Femur (tissue), 1 donor: Measurements from ENCODE around the gene NXN.
"Not testable (repeated sequence)": the region's sequence is repeated elsewhere in the genome, so short reads cannot be mapped to it uniquely, and the experiment has no call there.

Source experiments
- DNase-seq: peaks from one replicate; pipeline ENCODE4 v3.0.0-alpha.2; 2017

NXN gene

DNA sequence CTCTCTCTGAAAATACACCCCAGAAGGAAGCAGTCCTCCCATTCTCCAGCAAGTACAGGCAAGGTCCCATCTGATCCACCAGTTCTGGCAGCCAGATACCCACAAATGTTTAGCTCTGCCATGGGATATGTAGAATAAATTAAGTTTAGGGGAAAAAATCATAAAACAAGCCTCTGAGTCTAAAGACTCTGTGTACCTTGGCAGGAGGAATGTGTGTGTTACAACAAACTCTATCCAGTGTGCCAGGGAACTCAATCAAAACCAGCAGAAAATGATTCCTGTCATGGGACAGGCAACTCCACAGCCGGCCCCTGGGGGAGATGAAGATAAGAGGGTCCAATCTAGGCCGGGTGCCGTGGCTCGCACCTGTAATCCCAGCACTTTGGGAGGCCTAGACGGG, 124.0 kb downstream of the NXN start:
- peak; percentile 48 for DNase-seq

DNA sequence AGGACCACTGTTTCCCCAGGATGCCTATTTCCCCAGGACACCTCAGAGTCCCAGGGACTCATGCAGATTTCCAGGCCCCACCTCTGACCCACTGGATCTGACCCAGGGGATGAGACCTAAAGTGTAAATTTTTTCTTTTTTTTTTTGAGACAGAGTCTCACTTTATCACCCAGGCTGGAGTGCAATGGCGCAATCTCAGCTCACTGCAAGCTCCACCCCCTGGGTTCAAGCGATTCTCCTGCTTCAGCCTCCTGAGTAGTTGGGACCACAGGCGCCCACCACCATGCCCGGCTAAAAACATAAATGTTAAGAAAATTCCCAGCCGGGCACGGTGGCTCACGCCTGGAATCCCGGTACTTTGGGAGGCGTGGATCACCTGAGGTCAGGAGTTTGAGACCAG, 126.7 kb downstream of the NXN start:
- DNase-seq, result not testable (repeated sequence)

DNA sequence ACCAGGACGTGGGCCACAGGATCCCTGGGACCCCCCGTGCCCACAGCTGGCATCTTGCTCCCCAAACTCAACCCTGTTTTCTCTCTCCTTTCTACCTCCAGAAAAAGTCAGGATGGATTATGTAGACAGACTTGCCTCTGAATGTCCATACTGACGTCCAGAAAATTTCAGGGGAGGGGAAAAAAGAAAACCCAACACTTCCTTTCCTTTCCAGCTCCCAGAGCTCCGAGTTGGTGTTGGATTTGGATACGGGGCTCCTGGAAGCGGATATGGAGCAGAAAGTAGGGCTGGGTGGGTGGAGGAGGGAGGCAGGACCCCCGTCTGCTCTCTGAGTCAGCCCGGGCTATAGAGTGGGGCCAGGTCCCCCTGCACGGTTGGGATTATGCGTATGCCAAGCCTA, 127.2 kb downstream of the NXN start:
- no peak for DNase-seq

DNA sequence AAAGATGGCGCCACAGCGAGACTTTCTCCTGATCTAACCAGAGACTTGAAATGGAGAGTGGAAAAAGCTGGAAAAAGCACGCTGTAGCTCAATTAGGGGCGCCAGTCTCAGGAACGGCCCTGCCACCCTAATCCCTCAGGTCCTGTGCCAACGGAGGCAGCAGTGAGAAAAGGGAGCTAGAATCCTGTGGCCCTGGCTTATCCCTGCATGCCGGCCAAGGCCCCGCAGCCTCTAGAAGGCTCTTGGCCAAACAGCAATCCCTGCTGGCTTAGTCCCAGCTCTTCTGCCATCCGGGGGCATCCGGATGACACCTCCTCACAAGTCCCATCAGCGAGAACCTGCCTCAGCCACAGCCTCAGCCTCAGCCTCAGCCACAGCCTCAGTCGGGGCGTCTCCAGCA, 127.7 kb downstream of the NXN start:
- peak; percentile 62 for DNase-seq

DNA sequence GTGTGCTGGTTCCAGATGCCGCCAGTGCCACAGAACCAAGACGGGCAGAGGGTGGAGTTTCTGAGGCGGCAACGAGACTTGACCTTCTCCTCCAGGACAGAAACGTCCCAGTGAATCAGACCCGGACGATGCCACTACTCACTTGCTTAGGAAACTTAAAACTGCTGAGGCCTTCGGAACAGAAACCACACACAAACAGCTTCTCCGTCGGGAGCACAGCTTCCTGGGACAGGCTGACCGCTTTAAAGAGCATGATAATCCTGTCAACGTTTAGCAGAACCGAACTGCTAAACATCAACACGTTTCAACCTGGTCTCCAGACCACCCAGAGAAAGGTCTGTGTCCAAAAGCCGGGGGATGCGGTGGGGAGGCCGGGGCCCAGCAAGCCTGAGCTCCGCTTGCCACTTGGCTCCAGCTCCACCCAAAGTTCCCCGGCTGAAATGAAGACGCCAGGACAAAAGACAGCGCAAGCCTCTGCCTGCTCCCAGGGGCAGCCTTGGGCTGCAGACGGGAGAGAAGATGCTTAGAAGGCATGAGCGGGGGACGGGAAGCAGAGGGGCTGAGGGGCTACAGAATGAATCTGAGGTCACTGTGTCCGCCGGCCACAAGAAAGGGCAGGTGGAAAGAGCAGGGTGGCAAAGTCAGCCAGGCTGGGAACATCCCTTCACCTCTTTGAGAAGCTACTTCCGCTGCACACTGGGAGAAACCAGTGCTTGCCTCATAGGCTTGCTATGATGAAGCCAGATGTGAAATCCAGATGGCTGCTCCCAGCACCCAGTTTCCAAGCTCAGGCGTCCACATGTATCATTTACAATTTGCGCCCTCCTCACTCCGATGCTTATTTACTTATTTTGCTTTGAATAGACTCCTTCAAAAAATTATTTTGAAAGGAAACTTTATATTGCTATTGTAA, 128.5 kb downstream of the NXN start:
- DNase-seq, result peak; percentile 61

DNA sequence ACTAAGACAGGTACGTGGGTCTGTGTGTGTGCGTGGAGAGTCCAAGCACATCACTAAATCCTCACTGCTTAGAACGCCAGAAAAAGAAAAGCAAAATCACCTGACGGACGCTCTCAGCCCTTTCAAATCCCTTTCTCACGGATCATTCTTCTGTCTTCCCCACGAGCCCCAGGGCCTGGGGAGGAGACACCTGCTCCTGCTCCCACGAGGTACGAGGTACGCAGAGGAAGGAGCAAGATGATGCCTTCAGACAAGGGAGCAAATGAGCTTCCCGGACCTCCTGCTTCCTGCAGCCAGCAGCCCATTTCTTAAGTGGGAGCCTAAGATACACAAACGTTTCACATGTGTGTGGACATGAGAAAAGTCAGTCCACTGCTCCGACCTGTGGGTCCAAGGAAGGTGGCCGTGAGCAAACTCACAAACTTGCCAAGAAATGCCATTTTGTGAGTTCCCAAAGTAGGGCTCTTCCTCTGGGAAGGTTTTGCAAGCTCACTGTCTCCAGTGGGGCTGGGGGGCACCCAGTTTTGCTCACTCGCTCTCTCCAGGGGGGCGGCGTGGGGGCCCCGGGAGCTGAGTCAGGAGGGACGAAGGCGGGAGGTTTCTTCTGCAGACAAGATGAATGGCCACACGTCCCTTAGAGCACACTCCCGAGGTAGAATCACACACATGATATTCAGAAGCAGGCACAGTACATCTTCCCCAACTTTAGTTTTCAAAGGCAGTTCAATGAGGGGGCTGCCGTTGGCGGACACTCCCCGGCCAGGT, 129.3 kb downstream of the NXN start:
- no peak for DNase-seq

DNA sequence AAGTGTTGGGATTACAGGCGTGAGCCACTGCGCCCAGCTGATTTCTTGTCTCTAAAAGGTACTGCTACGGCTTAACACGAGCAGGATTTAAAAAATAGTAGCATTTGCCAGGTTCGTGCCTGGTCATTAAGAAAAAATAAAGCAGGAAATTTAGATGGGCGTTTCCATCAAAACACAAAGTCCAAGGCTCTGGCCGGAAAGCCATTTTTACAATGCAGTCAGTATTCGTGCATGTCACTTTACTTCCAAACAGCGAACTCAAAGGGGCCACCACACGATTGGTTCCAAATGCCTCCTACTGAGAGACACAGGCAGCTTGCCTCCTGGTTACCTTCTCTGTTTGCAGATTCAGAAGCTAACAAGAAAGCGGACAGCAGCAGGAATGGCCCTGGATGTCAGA, 131.2 kb downstream of the NXN start:
- no peak for DNase-seq

DNA sequence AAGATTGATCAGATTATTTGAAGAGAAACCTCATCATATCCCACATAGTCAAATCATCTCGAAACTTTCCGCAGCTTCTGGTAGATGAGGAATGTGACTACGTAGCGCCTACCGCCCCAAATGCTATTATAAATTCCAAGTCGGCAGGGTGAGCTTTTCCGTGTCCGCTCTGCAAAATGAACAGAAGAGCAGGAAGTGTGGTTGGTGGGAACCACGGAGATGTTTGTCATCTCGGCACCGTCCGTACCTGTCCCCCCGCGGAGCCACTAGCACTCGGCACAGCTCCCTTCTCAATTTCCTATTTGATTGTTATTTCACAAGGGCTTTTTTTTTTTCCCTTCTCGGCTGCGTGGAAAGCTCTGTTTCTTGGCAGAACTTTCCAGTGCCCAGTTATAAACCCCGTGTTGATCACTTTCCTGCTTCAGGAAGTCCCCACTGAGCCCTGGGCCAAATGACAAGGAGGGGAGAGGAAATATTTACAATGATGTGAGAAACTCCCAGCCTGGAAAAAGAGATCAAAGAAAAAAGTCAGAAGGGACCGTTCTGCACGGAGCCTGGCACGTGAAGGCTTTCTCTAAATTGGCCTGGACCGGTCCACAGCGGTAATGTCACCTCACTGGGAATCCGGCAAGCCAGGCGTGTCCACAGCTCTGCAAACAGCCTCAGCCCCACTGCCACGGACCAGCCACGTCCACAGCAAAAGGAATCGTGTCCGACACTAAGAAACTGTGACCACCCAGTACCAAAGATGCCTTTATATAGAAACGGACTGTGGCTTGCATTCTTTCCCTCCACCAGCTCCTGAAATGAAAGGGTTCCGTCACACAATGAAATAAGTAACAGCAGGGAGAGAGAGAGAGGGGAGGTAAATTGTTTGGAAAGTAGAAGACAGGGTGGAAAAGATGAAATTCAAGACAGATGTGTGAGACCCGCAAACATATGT, 132.4 kb downstream of the NXN start:
- no peak for DNase-seq

DNA sequence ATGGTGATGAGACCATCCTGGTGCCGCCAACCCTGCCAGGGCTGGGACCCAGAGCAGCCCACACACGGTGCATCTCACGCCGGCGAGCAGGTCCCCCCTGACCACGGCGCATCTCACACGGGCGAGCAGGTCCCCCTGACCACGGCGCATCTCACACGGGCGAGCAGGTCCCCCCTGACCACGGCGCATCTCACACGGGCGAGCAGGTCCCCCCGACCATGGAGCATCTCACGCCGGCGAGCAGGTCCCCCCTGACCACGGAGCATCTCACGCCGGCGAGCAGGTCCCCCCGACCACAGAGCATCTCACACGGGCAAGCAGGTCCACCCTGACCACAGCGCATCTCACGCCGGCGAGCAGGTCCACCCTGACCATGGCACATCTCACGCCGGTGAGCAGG, 138.3 kb downstream of the NXN start:
- DNase-seq, result no peak

DNA sequence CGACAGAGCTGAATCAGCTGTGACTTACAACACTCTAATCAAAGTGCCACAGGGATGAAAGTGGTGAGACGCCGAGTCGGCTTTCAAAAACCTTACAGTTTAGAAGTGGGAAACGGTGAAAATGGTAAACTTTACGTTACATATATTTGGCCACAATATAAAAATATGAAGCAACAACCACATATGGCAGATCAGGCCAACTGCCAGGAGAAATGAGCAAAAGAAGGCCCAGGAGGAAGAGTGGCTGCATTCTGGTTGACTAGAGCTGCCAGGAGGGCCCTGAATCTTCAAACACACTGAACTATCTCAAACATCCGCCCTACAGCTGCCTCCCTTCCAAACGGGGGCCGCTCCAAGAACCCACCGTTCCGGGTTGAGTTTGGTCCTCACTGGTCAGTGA, 141.1 kb downstream of the NXN start:
- DNase-seq, result no peak

DNA sequence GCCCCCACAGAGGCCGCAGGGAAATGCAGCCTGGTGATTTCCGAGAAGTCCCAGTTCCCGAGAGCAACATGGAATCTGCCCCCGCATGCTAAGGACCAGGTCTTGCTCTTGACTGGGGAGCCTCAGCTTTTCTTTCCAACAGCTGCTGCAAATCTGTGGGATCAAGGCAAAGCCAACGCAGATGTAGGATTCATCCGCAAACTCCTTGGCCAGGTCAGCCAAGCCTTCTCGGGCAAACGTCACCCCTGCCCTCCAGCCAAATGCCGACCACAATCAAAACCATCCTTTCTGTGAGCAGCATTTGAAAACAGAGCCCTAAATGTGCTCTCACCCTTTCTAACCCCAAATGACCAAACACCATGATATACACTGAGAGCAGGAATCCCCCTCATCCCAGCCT, 143.4 kb downstream of the NXN start:
- peak; percentile 65 for DNase-seq

DNA sequence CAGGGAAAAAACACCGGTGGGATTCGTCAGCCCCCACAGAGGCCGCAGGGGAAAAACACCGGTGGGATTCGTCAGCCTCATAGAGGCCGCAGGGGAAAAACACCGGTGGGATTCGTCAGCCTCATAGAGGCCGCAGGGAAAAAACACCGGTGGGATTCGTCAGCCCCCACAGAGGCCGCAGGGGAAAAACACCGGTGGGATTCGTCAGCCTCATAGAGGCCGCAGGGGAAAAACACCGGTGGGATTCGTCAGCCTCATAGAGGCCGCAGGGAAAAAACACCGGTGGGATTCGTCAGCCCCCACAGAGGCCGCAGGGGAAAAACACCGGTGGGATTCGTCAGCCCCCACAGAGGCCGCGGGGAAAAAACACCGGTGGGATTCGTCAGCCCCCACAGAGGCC, 143.9 kb downstream of the NXN start:
- not testable (repeated sequence) for DNase-seq

DNA sequence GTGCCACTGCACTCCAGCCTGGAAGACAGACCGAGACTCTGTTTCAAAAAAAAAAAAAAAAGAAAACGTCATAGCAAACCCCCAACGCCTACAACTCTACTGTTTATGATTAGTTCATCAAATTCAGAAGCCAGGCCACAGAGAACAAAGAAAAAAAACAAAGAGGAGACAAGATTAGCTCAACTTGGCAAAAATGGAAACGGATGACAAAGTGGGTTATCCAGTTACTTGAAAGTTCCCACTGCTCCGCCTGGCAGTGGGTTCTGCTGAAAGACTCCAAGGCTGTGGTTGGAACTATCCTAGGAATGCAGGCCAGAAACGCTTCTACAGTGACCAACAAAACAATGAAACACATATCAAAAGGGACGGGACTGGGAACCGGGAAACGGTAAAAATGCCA, 144.3 kb downstream of the NXN start:
- peak; percentile 85 for DNase-seq

DNA sequence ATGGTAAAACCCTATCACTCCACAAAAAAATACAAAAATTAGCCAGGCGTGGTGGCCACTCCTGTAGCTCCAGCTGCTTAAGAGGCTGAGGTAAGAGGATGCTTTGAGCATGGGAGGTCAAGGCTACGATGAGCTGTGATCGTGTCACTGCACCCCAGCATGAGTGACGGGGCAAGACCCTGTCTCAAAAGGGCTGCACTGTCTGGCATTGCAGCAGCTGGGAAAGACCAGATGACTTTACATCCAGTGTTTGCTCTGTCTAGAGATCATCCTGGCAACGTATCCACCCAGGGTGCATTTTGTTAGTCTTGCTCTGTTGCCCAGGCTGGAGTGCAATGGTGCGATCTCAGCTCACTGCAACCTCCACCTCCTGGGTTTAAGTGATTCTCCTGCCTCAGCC, 145.4 kb downstream of the NXN start:
- no peak for DNase-seq

DNA sequence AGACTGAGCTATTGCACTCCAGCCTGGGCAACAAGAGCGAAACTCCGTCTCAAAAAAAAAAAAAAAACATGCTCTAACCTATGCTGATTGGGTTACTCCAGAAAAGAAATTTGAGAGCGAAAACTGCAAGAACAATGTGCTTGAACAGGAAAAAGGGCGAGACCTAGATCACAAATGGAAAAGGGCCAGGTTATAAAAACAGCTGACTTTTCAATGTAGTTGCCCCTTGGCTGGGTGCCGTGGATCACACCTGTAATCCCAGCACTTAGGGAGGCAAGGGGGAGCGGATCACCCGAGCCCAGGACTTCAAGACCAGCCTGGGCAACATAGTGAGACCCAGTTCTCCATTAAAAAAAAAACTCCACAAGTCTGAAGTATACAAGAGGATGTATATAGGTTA, 148.6 kb downstream of the NXN start:
- DNase-seq, result no peak

DNA sequence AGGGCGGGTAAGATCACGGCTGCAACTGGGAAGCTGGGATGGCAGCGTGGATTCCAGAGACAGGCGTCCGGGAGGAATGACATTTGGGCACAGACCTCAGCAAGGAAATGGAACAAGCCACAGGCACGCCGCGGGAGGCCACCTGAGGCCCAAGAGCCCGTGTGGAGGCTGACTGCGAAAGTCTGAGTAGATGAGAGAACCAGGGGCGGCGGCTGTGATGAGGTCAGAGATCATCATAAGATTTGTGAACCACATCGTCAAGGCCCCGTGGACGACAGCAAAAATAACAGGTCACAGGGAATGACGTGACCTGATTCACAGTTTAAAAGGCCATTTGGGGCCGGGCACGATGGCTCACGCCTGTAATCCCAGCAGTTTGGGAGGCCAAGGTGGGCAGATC, 149.2 kb downstream of the NXN start:
- no peak for DNase-seq

DNA sequence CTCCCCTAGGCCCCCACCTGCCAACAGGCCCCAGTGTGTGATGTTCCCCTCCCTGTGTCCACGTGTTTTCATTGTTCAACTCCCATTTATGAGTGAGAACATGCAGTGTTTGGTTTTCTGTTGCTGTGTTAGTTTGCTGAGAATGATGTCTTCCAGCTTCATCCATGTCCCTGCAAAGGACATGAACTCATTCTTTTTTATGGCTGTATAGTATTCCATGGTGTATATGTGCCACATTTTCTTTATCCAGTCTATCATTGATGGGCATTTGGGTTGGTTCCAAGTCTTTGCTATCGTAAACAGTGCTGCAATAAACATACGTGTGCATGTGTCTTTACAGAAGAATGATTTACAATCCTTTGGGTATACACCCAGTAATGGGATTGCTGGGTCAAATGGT, 150.0 kb downstream of the NXN start:
- DNase-seq, result not testable (repeated sequence)

DNA sequence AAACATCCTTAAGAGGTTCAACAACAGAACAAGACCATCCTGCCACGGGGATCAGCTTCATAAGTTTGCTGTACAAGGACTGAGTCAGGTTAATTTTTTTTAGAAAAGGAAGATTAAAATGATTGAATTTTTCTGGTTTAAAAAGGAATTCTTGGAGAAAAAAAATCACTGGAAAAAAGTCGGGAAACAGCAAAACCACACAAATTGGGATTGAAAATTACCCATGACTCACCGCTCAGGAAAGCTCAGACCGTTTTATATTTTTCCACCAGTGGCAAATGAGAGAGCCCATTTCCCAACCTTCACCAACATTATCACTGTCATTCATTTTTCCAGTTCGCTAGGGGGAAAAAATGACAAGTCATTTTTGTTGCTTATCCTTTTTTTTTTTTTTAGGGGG, 150.8 kb downstream of the NXN start:
- no peak for DNase-seq

DNA sequence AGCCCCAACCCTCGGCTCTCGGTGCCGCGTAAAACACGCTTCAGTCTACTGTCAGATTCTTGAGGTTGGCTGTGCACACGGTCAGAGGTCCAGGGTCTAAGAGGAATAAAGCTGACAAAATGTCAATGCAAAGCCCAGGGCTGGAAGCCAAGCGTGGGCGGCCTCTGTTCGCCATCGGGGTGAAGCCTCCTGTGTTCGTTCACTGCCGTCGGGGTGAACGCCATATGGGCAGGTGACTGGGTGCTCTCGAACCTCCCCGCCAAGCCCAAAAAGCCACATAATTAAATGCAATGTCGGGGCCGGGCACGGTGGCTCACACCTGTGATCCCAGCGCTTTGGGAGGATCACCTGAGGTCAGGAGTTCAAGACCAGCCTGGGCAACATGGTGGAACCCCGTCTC, 152.8 kb downstream of the NXN start:
- no peak for DNase-seq

DNA sequence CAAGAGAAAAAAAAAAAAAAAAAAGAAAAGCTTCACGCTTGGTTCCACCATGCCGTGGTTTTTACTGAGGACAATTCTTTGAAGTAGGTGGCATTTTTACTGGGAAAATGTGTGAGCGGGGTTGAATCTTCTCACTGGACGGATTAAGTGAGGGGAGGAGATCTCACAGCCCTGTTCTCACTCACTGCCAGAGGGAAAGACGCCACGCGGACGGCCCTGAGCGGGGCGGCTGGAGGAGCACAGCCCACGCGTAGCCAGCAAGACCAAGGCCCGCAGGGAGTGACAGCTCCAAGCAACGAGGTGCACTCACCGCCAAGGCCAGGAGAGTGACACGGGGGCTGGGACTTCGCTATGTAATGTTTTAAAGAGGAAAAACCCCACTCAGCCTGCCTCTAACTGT, 154.4 kb downstream of the NXN start:
- no peak for DNase-seq

DNA sequence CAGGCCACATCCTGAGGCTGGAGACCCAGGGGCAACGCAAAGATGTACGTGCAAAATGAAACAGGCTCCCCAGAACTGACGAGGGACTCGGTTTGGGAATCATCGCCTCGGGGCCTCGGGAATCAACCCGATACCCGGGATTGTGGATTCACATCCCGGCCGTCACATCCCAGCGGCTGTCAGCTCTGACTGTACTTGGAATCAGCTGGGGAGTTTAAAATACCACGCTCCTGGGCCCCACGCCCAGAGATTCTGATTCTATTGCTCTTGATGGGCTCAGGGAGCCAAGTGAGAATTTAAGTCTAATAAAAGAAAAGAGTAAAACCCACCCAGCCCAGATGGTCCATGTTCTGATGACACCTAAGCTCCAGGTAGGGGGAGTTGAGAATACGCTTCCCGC, 155.2 kb downstream of the NXN start:
- no peak for DNase-seq

DNA sequence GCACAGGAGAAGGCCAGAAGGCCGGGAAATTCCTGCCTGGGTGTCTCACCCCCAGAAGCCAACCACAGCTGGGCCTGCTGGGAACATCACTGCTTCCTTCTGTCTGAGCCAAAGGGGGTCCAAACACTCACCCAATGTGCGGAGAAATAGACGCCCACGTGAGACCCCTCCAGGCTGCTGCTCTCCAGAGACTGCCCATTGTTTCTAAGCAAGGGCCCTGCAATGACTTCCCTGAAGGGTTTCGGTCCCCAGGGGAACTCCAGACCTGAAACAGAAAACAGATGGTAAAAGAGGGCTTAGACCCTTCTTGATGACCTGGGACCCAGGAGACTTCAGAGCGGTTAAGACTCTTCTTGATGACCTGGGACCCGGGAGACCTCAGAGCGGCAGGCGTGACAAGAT, 156.1 kb downstream of the NXN start:
- no peak for DNase-seq

DNA sequence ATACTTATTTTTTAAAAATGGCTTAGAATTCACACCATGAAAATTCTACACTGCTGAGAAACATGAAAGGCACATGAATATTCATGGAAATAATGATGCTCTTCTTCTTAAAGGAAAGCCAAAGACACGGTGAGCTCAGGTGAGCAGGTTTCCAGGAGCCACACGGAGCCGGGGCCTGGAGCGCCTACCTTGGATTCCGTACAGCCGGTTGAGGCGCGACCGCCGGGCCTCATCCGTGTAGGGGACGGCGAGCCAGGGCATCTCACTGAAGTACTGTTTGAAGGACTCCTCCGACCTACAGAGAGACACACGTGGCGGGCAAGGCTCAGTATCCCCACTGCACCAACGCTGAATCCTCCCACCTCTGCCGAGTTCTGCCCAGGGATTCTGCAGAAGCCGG, 160.3 kb downstream of the NXN start:
- DNase-seq, result no peak
